Liver (tissue), 9 donors: ENCODE data around the gene PSMC3. TPM values are rescaled to one million over a fixed set of nuclear protein-coding genes. Genes with fewer than 3 reads are reported as not detected.

Source experiments
- DNase-seq: peaks from one replicate; pipeline ENCODE4 v3.0.0-alpha.2; 2017; ENCODE audit warnings: low spot score
- H3K27ac ChIP-seq, 2 donors: one replicate each; pipeline ENCODE4 v1.7.0; 2013; ENCODE audit warnings: inconsistent platforms in 2 of 2, low read length in 2 of 2, control low read depth in 1 of 2, low read depth in 1 of 2, mild to moderate bottlenecking in 1 of 2
- H3K27me3 ChIP-seq, 4 donors: one replicate each; pipeline versions ENCODE4 v1.6.1 to v1.7.0; 2013; ENCODE audit warnings: low read length in 3 of 4, inconsistent platforms in 1 of 4, mild to moderate bottlenecking in 1 of 4, moderate library complexity in 1 of 4; ENCODE audit not compliant: control insufficient read depth in 4 of 4, insufficient read depth in 4 of 4
- H3K36me3 ChIP-seq, 4 donors: one replicate each; pipeline versions ENCODE4 v1.6.1 to v1.7.0; 2013; ENCODE audit warnings: low read length in 3 of 4, mild to moderate bottlenecking in 3 of 4, low read depth in 1 of 4, moderate library complexity in 1 of 4; ENCODE audit not compliant: control insufficient read depth in 4 of 4, insufficient read depth in 3 of 4
- H3K4me1 ChIP-seq, 4 donors: one replicate each; pipeline versions ENCODE4 v1.6.1 to v1.7.0; 2013; ENCODE audit warnings: low read length in 3 of 4, mild to moderate bottlenecking in 3 of 4, moderate library complexity in 1 of 4; ENCODE audit not compliant: control insufficient read depth in 4 of 4, insufficient read depth in 4 of 4
- H3K4me3 ChIP-seq, 3 donors: one replicate each; pipeline versions ENCODE4 v1.6.1 to v1.7.0; 2013; ENCODE audit warnings: low read length in 3 of 3, control low read depth in 1 of 3, low read depth in 1 of 3, mild to moderate bottlenecking in 1 of 3
- H3K9ac ChIP-seq, 2 donors: one replicate each; pipeline ENCODE4 v1.7.0; 2013; ENCODE audit warnings: low read length in 2 of 2, mild to moderate bottlenecking in 2 of 2, moderate library complexity in 2 of 2, control low read depth in 1 of 2, low read depth in 1 of 2
- H3K9me3 ChIP-seq, 4 donors: one replicate each; pipeline versions ENCODE4 v1.6.1 to v1.7.0; 2013; ENCODE audit warnings: low read length in 3 of 4; ENCODE audit not compliant: control insufficient read depth in 4 of 4
- FOXA1 ChIP-seq: IDR thresholded peaks from 2 replicates; pipeline ENCODE4 v1.6.1; 2016; ENCODE audit warnings: antibody characterized with exemption
- HNF4A ChIP-seq, 2 donors: conservative IDR thresholded peaks; 2 replicates each; pipeline ENCODE4 v1.6.1; 2016; ENCODE audit warnings: antibody characterized with exemption in 2 of 2, mild to moderate bottlenecking in 2 of 2
- MAX ChIP-seq: IDR thresholded peaks from 2 replicates; pipeline ENCODE4 v1.6.1; 2016; ENCODE audit warnings: antibody characterized with exemption
- NR2F2 ChIP-seq: IDR thresholded peaks from 2 replicates; pipeline ENCODE4 v1.6.1; 2016; ENCODE audit warnings: antibody characterized with exemption
- RAD21 ChIP-seq, 2 donors: IDR thresholded peaks; 2 replicates each; pipeline ENCODE4 v1.6.1; 2016; ENCODE audit warnings: antibody characterized with exemption in 2 of 2, mild to moderate bottlenecking in 2 of 2
- RXRA ChIP-seq, 2 donors: IDR thresholded peaks; 2 replicates each; pipeline ENCODE4 v1.6.1; 2017 to 2018; ENCODE audit warnings: antibody characterized with exemption in 2 of 2, mild to moderate bottlenecking in 1 of 2
- SP1 ChIP-seq: IDR thresholded peaks from 2 replicates; pipeline ENCODE4 v1.6.1; 2018; ENCODE audit warnings: antibody characterized with exemption, mild to moderate bottlenecking
- TAF1 ChIP-seq: conservative IDR thresholded peaks from 2 replicates; pipeline ENCODE4 v1.6.1; 2016; ENCODE audit warnings: antibody characterized with exemption, mild to moderate bottlenecking
- WGBS: extraction: QIAGEN DNeasy Blood & Tissue Kit; methylation state at CpG from one replicate; pipeline ENCODE4 v1.1.7; 2013; 5-methylcytosine and 5-hydroxymethylcytosine counted together
- polyA plus RNA-seq, 2 donors: library from polyadenylated mRNA; stranded (reverse) in 1 of 2; unstranded in 1 of 2; fragments of 200-250 nt in 1 of 2; fragments of >200 nt in 1 of 2; fragmentation: Nextera tagmentation in 1 of 2; extraction: Ambion mirVana in 1 of 2; gene quantifications; one replicate each; pipeline versions ENCODE4 v1.2.1 to v1.2.3, GENCODE V29; 2013 to 2015
- total RNA-seq, 2 donors: library from RNA; depleted of rRNA; stranded (reverse); fragments of >200 nt; gene quantifications; one replicate each; pipeline ENCODE4 v1.2.3, GENCODE V29; 2014
- TF ChIP-seq, protein P1 (sequence below): IDR thresholded peaks from 2 replicates; pipeline ENCODE4 v1.6.1; 2016; ENCODE audit warnings: antibody characterized with exemption
- TF ChIP-seq, protein P2 (sequence below): fragments of 150-350 bp; IDR thresholded peaks from 2 replicates; pipeline ENCODE4 v1.5.1; 2017; ENCODE audit warnings: improper control_type of control experiment, low read depth, low read length; ENCODE audit not compliant: missing input control
- TF ChIP-seq, protein P3 (sequence below): IDR thresholded peaks from 2 replicates; pipeline ENCODE4 v1.6.1; 2016; ENCODE audit warnings: antibody characterized with exemption, mild to moderate bottlenecking
- TF ChIP-seq, protein P4 (sequence below): IDR thresholded peaks from 2 replicates; pipeline ENCODE4 v1.6.1; 2016; ENCODE audit warnings: antibody characterized with exemption
- donor health status: healthy.
- donor health status: healthy.
- donor health status: healthy.
- donor health status: healthy.
- donor health status: healthy.

PSMC3 gene
- total and polyA plus RNA-seq, 4 donors = 58.0 to 110 (median 103) TPM

GRCh38 chr11:47445840-47446239 is 19.6 kb upstream of the PSMC3 start:
- H3K4me1 ChIP-seq = peaks cover 2 to 9% (median 5%) of the 10 kb centered on the region in 4 donors
- TF ChIP-seq SP1 (no peak), RXRA (IDR thresholded peaks at IDR 0.05) (no peak), TAF1 (no peak), MAX (no peak), NR2F2 (no peak), RAD21 (IDR thresholded peaks at IDR 0.05) (no peak), FOXA1 (no peak), HNF4A (conservative IDR thresholded peaks at IDR 0.05) (no peak)
- TF ChIP-seq, protein P1, sequence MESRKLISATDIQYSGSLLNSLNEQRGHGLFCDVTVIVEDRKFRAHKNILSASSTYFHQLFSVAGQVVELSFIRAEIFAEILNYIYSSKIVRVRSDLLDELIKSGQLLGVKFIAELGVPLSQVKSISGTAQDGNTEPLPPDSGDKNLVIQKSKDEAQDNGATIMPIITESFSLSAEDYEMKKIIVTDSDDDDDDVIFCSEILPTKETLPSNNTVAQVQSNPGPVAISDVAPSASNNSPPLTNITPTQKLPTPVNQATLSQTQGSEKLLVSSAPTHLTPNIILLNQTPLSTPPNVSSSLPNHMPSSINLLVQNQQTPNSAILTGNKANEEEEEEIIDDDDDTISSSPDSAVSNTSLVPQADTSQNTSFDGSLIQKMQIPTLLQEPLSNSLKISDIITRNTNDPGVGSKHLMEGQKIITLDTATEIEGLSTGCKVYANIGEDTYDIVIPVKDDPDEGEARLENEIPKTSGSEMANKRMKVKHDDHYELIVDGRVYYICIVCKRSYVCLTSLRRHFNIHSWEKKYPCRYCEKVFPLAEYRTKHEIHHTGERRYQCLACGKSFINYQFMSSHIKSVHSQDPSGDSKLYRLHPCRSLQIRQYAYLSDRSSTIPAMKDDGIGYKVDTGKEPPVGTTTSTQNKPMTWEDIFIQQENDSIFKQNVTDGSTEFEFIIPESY = no peak
- TF ChIP-seq, protein P2, sequence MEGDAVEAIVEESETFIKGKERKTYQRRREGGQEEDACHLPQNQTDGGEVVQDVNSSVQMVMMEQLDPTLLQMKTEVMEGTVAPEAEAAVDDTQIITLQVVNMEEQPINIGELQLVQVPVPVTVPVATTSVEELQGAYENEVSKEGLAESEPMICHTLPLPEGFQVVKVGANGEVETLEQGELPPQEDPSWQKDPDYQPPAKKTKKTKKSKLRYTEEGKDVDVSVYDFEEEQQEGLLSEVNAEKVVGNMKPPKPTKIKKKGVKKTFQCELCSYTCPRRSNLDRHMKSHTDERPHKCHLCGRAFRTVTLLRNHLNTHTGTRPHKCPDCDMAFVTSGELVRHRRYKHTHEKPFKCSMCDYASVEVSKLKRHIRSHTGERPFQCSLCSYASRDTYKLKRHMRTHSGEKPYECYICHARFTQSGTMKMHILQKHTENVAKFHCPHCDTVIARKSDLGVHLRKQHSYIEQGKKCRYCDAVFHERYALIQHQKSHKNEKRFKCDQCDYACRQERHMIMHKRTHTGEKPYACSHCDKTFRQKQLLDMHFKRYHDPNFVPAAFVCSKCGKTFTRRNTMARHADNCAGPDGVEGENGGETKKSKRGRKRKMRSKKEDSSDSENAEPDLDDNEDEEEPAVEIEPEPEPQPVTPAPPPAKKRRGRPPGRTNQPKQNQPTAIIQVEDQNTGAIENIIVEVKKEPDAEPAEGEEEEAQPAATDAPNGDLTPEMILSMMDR = no peak
- TF ChIP-seq, protein P3, sequence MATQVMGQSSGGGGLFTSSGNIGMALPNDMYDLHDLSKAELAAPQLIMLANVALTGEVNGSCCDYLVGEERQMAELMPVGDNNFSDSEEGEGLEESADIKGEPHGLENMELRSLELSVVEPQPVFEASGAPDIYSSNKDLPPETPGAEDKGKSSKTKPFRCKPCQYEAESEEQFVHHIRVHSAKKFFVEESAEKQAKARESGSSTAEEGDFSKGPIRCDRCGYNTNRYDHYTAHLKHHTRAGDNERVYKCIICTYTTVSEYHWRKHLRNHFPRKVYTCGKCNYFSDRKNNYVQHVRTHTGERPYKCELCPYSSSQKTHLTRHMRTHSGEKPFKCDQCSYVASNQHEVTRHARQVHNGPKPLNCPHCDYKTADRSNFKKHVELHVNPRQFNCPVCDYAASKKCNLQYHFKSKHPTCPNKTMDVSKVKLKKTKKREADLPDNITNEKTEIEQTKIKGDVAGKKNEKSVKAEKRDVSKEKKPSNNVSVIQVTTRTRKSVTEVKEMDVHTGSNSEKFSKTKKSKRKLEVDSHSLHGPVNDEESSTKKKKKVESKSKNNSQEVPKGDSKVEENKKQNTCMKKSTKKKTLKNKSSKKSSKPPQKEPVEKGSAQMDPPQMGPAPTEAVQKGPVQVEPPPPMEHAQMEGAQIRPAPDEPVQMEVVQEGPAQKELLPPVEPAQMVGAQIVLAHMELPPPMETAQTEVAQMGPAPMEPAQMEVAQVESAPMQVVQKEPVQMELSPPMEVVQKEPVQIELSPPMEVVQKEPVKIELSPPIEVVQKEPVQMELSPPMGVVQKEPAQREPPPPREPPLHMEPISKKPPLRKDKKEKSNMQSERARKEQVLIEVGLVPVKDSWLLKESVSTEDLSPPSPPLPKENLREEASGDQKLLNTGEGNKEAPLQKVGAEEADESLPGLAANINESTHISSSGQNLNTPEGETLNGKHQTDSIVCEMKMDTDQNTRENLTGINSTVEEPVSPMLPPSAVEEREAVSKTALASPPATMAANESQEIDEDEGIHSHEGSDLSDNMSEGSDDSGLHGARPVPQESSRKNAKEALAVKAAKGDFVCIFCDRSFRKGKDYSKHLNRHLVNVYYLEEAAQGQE = no peak
- DNase-seq = no peak
- H3K27ac ChIP-seq = no peak overlapping the region
- 94% methylated on average over 4 of the region's 4 CpGs for WGBS
- no peak overlapping the region for H3K9ac ChIP-seq
- no peaks in the 10 kb centered on the region for H3K27me3 ChIP-seq
- H3K36me3 ChIP-seq = no peaks in the 10 kb centered on the region
- no peaks in the 10 kb centered on the region for H3K9me3 ChIP-seq
- no peak overlapping the region for H3K4me3 ChIP-seq

DNA sequence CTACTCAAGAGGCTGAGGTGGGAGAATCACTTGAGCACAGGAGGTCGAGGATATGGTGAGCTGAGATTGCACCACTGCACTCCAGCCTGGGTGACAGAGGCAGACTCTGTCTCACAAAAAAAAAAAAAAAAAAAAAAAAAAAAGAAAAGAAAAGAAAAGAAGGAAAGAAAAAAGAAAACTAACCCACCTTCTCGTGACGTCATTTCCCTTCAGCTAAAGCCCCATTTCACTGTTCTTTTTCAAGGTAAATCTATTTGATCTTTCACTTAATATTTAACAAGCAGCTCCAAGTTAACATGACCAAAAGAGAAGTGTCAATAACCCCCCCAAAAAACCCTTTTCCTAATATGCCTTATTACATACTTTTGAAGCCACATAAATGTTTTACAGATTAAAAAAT is 17.6 kb upstream of the PSMC3 start:
- H3K27me3 ChIP-seq = no peaks in the 10 kb centered on the region
- H3K4me3 ChIP-seq = no peak overlapping the region
- peaks cover 0 to 5% (median 1%) of the 10 kb centered on the region in 4 donors for H3K4me1 ChIP-seq
- TF ChIP-seq, protein P4, sequence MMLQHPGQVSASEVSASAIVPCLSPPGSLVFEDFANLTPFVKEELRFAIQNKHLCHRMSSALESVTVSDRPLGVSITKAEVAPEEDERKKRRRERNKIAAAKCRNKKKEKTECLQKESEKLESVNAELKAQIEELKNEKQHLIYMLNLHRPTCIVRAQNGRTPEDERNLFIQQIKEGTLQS = no peak
- no peaks in the 10 kb centered on the region for H3K9me3 ChIP-seq
- no peak overlapping the region for H3K27ac ChIP-seq
- H3K36me3 ChIP-seq = no peaks in the 10 kb centered on the region
- H3K9ac ChIP-seq = no peak overlapping the region
- no peak for DNase-seq
- WGBS = 69% methylated on average over 3 of the region's 3 CpGs
